Thymus (tissue), 11 donors: ENCODE measurements around the gene C16orf95. TPM values are rescaled to one million over a fixed set of nuclear protein-coding genes. Genes with fewer than 3 reads are reported as not detected.

Experiments used
- DNase-seq, 9 donors: peaks; one replicate each; pipeline ENCODE4 v3.0.0-alpha.2; 2013; ENCODE audit warnings: low spot score in 9 of 9, low read depth in 6 of 9, missing footprints in 1 of 9
- H3K27ac ChIP-seq, 2 donors: one replicate each; pipeline ENCODE4 v1.5.1; 2013; ENCODE audit warnings: control low read depth in 1 of 2, low read depth in 1 of 2, low read length in 1 of 2, mild to moderate bottlenecking in 1 of 2, moderate library complexity in 1 of 2
- H3K27me3 ChIP-seq, 2 donors: one replicate each; pipeline ENCODE4 v1.5.1; 2013; ENCODE audit warnings: low read length in 1 of 2; ENCODE audit not compliant: control insufficient read depth in 2 of 2, insufficient read depth in 1 of 2
- H3K36me3 ChIP-seq, 2 donors: one replicate each; pipeline ENCODE4 v1.5.1; 2013; ENCODE audit warnings: low read length in 1 of 2, mild to moderate bottlenecking in 1 of 2, moderate library complexity in 1 of 2; ENCODE audit not compliant: control insufficient read depth in 2 of 2, insufficient read depth in 2 of 2
- H3K4me1 ChIP-seq, 2 donors: one replicate each; pipeline ENCODE4 v1.5.1; 2013; ENCODE audit warnings: low read length in 2 of 2; ENCODE audit not compliant: control insufficient read depth in 2 of 2, insufficient read depth in 2 of 2
- H3K4me3 ChIP-seq, 2 donors: one replicate each; pipeline ENCODE4 v1.5.1; 2013; ENCODE audit warnings: low read length in 2 of 2, control low read depth in 1 of 2, mild to moderate bottlenecking in 1 of 2
- H3K9me3 ChIP-seq, 2 donors: one replicate each; pipeline ENCODE4 v1.5.1; 2013; ENCODE audit warnings: low read length in 1 of 2, mild to moderate bottlenecking in 1 of 2; ENCODE audit not compliant: control insufficient read depth in 2 of 2, insufficient read depth in 1 of 2
- WGBS: extraction: QIAGEN DNeasy Blood & Tissue Kit; methylation state at CpG from one replicate; pipeline ENCODE4 v1.1.7; 2013; 5-methylcytosine and 5-hydroxymethylcytosine counted together
- polyA plus RNA-seq: library from polyadenylated mRNA; stranded (reverse); fragments of 200-250 nt; gene quantifications from one replicate; pipeline ENCODE4 v1.2.3, GENCODE V29; 2013
- total RNA-seq: library from RNA; stranded (reverse); fragments of 120-200 nt; gene quantifications from one replicate; pipeline ENCODE4 v1.2.4, GENCODE V29; 2013
- donor health status: healthy.

Gene C16orf95
- total and polyA plus RNA-seq, 2 donors = 2.9 to 5.0 TPM

- no peak overlapping the region for H3K4me3 ChIP-seq
- peaks cover 0 to 13% of the 10 kb centered on the region in 2 donors for H3K4me1 ChIP-seq
- WGBS = 98% methylated on average over 7 of the region's 7 CpGs
- DNase-seq = no peak
- H3K9me3 ChIP-seq = peaks cover 0 to 3% of the 10 kb centered on the region in 2 donors
- H3K27ac ChIP-seq = no peak overlapping the region
- no peaks in the 10 kb centered on the region for H3K27me3 ChIP-seq
- peaks cover 0 to 3% of the 10 kb centered on the region in 2 donors for H3K36me3 ChIP-seq
Measured at GRCh38 chr16:87312008-87312407, 5.2 kb downstream of the C16orf95 start.

DNA sequence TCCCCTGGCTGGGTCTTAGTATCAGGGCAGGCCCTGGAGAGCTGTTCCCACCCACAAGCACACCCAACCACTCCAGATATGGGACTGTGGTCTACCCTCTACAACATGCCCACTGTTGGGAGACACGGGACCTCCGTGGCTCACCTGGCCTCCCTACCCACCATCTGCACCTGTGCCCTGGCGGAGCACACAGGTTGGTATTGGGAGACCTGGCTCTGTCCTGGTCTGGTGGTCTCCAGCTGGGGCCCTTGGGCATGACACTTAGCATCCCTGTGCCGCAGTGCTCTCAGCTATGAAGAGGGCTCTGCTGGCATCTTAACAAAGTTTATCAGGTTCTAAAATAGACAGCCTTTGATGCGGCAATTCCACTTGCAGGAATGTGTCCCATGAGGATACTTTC lies 5.8 kb downstream of the C16orf95 start:
- Histone ChIP-seq H3K4me3 (no peak overlapping the region), H3K36me3 (peaks cover 0 to 3% of the 10 kb centered on the region in 2 donors), H3K27ac (no peak overlapping the region), H3K9me3 (peaks cover 0 to 3% of the 10 kb centered on the region in 2 donors), H3K4me1 (peaks cover 0 to 9% of the 10 kb centered on the region in 2 donors), H3K27me3 (no peaks in the 10 kb centered on the region)
- no peak for DNase-seq
- 97% methylated on average over 5 of the region's 5 CpGs for WGBS

DNA sequence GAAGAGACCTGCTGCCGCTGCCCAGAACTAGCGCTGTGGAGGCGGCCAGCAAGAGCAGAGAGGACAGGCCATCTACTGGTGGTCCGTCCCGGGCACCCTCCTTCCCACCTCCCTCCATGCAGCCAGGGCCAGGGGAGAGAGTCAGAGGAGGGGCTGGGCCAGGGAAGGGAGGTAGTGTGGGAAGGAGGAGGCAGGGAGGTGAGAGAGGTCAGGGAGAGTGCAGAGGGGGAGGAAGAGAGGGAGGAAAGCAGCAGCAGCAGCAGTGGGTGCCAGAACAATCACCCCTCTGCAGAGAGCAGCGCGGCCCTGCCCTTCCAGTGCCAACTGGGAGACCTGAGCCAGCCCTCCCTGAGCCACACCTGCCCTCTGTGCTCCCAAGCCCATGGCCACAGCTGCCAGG lies 6.6 kb downstream of the C16orf95 start:
- Histone ChIP-seq H3K4me1 (peaks cover 0 to 6% of the 10 kb centered on the region in 2 donors), H3K4me3 (no peak overlapping the region), H3K36me3 (peaks cover 0 to 3% of the 10 kb centered on the region in 2 donors), H3K9me3 (peaks cover 0 to 3% of the 10 kb centered on the region in 2 donors), H3K27me3 (no peaks in the 10 kb centered on the region), H3K27ac (no peak overlapping the region)
- DNase-seq = no peak
- over 99% methylated on average over 7 of the region's 7 CpGs for WGBS

- WGBS = 96% methylated on average over 5 of the region's 5 CpGs
- no peak for DNase-seq
- Histone ChIP-seq H3K27ac (no peak overlapping the region), H3K9me3 (peaks cover 0 to 3% of the 10 kb centered on the region in 2 donors), H3K4me1 (peaks cover 0 to 3% of the 10 kb centered on the region in 2 donors), H3K36me3 (peaks cover 0 to 3% of the 10 kb centered on the region in 2 donors), H3K27me3 (no peaks in the 10 kb centered on the region), H3K4me3 (no peak overlapping the region)
Measured at GRCh38 chr16:87309620-87310525, 7.3 kb downstream of the C16orf95 start.

- peaks cover under 1 to 14% of the 10 kb centered on the region in 2 donors for H3K4me1 ChIP-seq
- 97% methylated on average over 4 of the region's 4 CpGs for WGBS
- H3K4me3 ChIP-seq = no peak overlapping the region
- DNase-seq = no peak
- H3K27me3 ChIP-seq = no peaks in the 10 kb centered on the region
- peaks cover 0 to 3% of the 10 kb centered on the region in 2 donors for H3K36me3 ChIP-seq
- peaks cover 0 to 3% of the 10 kb centered on the region in 2 donors for H3K9me3 ChIP-seq
- no peak overlapping the region for H3K27ac ChIP-seq
Measured at GRCh38 chr16:87308826-87309225, 8.4 kb downstream of the C16orf95 start.

DNA sequence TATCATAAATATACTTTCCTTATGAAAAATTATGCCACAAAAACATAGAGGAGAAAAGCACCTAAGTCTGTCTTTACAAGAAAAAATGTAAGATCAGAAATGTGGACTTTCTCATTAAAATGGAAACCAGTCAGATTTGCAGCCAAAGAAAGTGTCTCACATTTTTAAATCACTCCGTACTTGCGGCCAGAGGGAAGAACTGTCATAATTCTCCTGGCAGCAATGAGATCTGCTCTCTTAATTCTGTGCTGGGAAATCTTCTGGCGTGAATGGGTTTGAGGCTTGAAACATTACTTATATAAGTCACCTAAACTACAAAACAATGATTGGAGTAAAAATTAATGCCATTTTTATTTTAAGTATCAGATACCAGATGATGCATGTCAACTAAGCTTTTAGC lies 10.7 kb downstream of the C16orf95 start:
- no peak overlapping the region for H3K27ac ChIP-seq
- H3K27me3 ChIP-seq = no peaks in the 10 kb centered on the region
- DNase-seq = no peak
- H3K36me3 ChIP-seq = peaks cover 0 to 3% of the 10 kb centered on the region in 2 donors
- 97% methylated on average over 3 of the region's 3 CpGs for WGBS
- peaks cover 7 to 24% of the 10 kb centered on the region in 2 donors for H3K4me1 ChIP-seq
- peaks cover 0 to 3% of the 10 kb centered on the region in 2 donors for H3K9me3 ChIP-seq
- no peak overlapping the region for H3K4me3 ChIP-seq

- H3K4me1 ChIP-seq = peaks cover 7 to 24% of the 10 kb centered on the region in 2 donors
- 95% methylated on average over 30 of the region's 30 CpGs for WGBS
- H3K27me3 ChIP-seq = no peaks in the 10 kb centered on the region
- no peak for DNase-seq
- no peak overlapping the region for H3K27ac ChIP-seq
- peaks cover 0 to 3% of the 10 kb centered on the region in 2 donors for H3K36me3 ChIP-seq
- peaks cover 0 to 3% of the 10 kb centered on the region in 2 donors for H3K9me3 ChIP-seq
- H3K4me3 ChIP-seq = no peak overlapping the region
Measured at GRCh38 chr16:87305505-87306391, 11.4 kb downstream of the C16orf95 start.

DNA sequence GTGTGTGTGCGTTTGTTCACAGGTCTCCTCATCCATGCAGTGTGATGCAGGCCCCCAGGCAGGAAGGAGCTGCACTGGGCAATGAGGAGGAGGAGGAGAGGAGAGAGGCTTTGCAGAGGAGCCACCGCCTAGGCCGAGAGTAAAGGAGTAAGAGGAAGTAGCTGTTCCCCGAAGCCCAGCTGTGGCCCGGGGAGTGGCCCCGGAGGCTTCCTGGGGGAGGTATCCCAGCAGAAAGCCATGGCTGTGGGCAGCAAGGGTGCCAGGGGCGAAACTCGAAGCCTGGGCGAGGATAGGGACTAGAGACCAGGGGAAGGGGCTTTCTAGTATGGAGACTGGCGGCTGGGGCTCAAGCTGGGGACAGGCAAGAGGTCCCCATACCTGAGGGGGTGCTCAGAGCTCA lies 12.2 kb downstream of the C16orf95 start:
- Histone ChIP-seq H3K4me1 (peaks cover 7 to 24% of the 10 kb centered on the region in 2 donors), H3K27ac (no peak overlapping the region), H3K36me3 (peaks cover 0 to 3% of the 10 kb centered on the region in 2 donors), H3K4me3 (no peak overlapping the region), H3K9me3 (peaks cover 0 to 3% of the 10 kb centered on the region in 2 donors), H3K27me3 (no peaks in the 10 kb centered on the region)
- DNase-seq = no peak
- 50% methylated on average over 10 of the region's 10 CpGs for WGBS
